Measurements from ENCODE around the gene FSTL5.

- TF ChIP-seq MXI1 (IDR thresholded peaks at IDR 0.05; ENCODE audit: borderline replicate concordance, low read depth, low read length) (no peak), EP300 (IDR thresholded peaks at IDR 0.05; ENCODE audit: low read depth in 2 of 2, low read length in 2 of 2) (no peak), EP300 (CRISPR knock-in tag; IDR thresholded peaks at IDR 0.05; ENCODE audit: borderline replicate concordance) (no peak)
These were observed 516.0 kb downstream of the FSTL5 start for GRCh38 chr4:161647757-161648156.
